ENCODE measurements around the gene UGT1A3. TPM values are rescaled to one million over a fixed set of nuclear protein-coding genes. Genes with fewer than 3 reads are reported as not detected.

Gene UGT1A3
- not detected in 2 replicates for total RNA-seq

DNA sequence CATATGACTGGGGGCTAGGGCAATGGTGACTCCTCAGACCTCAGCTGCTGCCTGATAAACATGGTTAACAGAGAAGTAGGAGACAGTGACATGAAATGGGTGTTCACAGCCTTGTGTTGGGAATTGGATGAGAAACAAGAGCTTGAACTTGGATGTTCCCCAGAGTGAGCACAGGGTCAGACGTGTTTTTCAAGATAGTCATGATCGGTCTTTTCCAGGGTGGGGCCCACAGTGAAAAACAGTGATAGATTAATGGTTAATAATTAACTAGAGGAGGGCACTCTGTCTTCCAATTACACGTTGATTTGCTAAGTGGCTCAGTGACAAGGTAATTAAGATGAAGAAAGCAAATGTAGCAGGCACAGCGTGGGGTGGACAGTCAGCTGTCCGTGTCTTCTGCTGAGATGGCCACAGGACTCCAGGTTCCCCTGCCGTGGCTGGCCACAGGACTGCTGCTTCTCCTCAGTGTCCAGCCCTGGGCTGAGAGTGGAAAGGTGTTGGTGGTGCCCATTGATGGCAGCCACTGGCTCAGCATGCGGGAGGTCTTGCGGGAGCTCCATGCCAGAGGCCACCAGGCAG lies at the start of gene UGT1A3:
Gene UGT1A3, plus strand, starts transcription at position 320 of the 579 bp plus-strand sequence. Its CDS starts 85 bp downstream, at position 405.
- H3K27me3 Mint-ChIP-seq, result peaks cover 8% of the 10 kb centered on the region
- no peaks in the 10 kb centered on the region for H3K4me1 Mint-ChIP-seq
- no peaks in the 10 kb centered on the region for H3K36me3 Mint-ChIP-seq (ENCODE audit: low read depth)
- H3K4me3 Mint-ChIP-seq, result no peak within 1 kb of the TSS
- no peak within 1 kb of the TSS for H3K27ac Mint-ChIP-seq
- TF ChIP-seq, protein P1, sequence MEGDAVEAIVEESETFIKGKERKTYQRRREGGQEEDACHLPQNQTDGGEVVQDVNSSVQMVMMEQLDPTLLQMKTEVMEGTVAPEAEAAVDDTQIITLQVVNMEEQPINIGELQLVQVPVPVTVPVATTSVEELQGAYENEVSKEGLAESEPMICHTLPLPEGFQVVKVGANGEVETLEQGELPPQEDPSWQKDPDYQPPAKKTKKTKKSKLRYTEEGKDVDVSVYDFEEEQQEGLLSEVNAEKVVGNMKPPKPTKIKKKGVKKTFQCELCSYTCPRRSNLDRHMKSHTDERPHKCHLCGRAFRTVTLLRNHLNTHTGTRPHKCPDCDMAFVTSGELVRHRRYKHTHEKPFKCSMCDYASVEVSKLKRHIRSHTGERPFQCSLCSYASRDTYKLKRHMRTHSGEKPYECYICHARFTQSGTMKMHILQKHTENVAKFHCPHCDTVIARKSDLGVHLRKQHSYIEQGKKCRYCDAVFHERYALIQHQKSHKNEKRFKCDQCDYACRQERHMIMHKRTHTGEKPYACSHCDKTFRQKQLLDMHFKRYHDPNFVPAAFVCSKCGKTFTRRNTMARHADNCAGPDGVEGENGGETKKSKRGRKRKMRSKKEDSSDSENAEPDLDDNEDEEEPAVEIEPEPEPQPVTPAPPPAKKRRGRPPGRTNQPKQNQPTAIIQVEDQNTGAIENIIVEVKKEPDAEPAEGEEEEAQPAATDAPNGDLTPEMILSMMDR (IDR thresholded peaks at IDR 0.05), result no peak
- ChIA-PET POLR2A (no interaction called here), CTCF (no interaction called here)
- intact Hi-C loops (cut with micrococcal nuclease), result no loop called here
- ATAC-seq (ENCODE audit: low read depth), result no peak
- DNase-seq, result no peak
- H3K9me3 Mint-ChIP-seq, result no peaks in the 10 kb centered on the region

DNA sequence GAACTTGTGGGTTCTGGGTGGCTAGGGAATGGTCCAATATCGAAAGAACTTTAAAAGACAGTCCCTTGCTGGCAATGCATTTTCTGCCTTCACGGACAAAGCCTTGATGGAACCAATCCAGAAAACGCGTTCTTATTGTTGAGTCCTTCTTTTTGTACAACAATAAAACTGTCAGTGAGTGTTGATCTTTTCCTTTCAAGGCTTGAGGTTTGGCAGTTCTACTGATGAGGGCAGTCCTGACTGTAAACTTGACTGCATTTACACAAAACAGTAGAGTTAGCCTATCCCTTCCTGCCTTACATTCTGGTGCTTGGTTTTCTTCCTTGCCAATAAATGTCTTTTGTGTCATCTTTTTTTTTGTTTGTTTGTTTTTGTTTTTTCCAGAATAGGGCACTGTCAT lies 49.6 kb upstream of the UGT1A3 start:
- Mint-ChIP-seq H3K4me3 (no peak overlapping the region), H3K9me3 (no peaks in the 10 kb centered on the region), H3K4me1 (peaks cover 13% of the 10 kb centered on the region), H3K27ac (no peak overlapping the region), H3K27me3 (peaks cover 11% of the 10 kb centered on the region), H3K36me3 (ENCODE audit: low read depth) (no peaks in the 10 kb centered on the region)
- no peak for ATAC-seq (ENCODE audit: low read depth)
- intact Hi-C loops (cut with micrococcal nuclease), result no loop called here
- POLR2A ChIA-PET, result no interaction called here
- DNase-seq, result no peak
- CTCF ChIA-PET, result no interaction called here
- TF ChIP-seq, protein P1 (IDR thresholded peaks at IDR 0.05), result no peak

- POLR2A ChIA-PET, result no interaction called here
- H3K4me3 Mint-ChIP-seq, result no peak overlapping the region
- H3K4me1 Mint-ChIP-seq, result peaks cover 13% of the 10 kb centered on the region
- DNase-seq (no peak), ATAC-seq (ENCODE audit: low read depth) (no peak)
- peaks cover 11% of the 10 kb centered on the region for H3K27me3 Mint-ChIP-seq
- intact Hi-C loops (cut with micrococcal nuclease), result no loop called here
- CTCF ChIA-PET, result interaction anchor here (0.8 kb wide), 1 partner anchor 35 kb away, joined by 3 read pairs; no protein-coding TSS in a partner anchor
- TF ChIP-seq, protein P1 (IDR thresholded peaks at IDR 0.05), result no peak
- H3K36me3 Mint-ChIP-seq (ENCODE audit: low read depth), result no peaks in the 10 kb centered on the region
- H3K27ac Mint-ChIP-seq, result no peak overlapping the region
- H3K9me3 Mint-ChIP-seq, result no peaks in the 10 kb centered on the region
These were observed 48.3 kb upstream of the UGT1A3 start for GRCh38 chr2:233680361-233681045.

GRCh38 chr2:233681521-233682099 lies 47.2 kb upstream of the UGT1A3 start, which contains the start of gene UGT1A7:
Gene UGT1A7, plus strand, starts transcription at chr2:233681901. Its CDS starts 37 bp downstream, at chr2:233681938.
- no peak within 1 kb of the TSS for H3K4me3 Mint-ChIP-seq
- H3K4me1 Mint-ChIP-seq, result peaks cover 13% of the 10 kb centered on the region
- H3K36me3 Mint-ChIP-seq (ENCODE audit: low read depth), result no peaks in the 10 kb centered on the region
- H3K27ac Mint-ChIP-seq, result no peak within 1 kb of the TSS
- H3K27me3 Mint-ChIP-seq, result peaks cover 10% of the 10 kb centered on the region
- ChIA-PET POLR2A (no interaction called here), CTCF (no interaction called here)
- intact Hi-C loops (cut with micrococcal nuclease), result no loop called here
- ATAC-seq (ENCODE audit: low read depth), result no peak
- TF ChIP-seq, protein P1 (IDR thresholded peaks at IDR 0.05), result no peak
- no peak for DNase-seq
- no peaks in the 10 kb centered on the region for H3K9me3 Mint-ChIP-seq

DNA sequence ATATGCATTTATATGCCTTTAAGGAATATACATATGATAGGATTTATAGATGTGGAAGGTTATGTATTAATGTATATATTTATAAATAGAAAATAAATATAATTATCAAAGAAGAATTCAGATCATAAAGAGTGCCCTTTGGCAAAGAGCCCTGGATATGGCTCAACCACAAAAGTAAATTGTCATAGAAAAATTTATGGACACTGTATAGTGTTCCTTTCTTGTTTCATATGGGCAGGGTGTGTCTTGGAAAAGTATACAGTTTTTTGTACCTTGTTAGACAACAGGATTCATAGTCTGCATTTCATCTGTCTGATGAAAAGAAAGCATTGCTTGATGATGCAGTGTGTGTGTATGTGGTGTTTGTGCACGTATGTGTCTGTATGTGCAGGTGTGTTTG lies 44.2 kb upstream of the UGT1A3 start:
- ChIA-PET CTCF (no interaction called here), POLR2A (no interaction called here)
- intact Hi-C loops (cut with micrococcal nuclease), result no loop called here
- ATAC-seq (ENCODE audit: low read depth) (no peak), DNase-seq (no peak)
- no peak overlapping the region for H3K4me3 Mint-ChIP-seq
- peaks cover 11% of the 10 kb centered on the region for H3K27me3 Mint-ChIP-seq
- H3K36me3 Mint-ChIP-seq (ENCODE audit: low read depth), result no peaks in the 10 kb centered on the region
- no peak overlapping the region for H3K27ac Mint-ChIP-seq
- H3K9me3 Mint-ChIP-seq, result no peaks in the 10 kb centered on the region
- TF ChIP-seq, protein P1 (IDR thresholded peaks at IDR 0.05), result no peak
- H3K4me1 Mint-ChIP-seq, result peaks cover 13% of the 10 kb centered on the region

All from activated B cell treated with CpG ODN at 0.5 μM for 24 hours (primary cell).